ENCODE measurements around the gene SPATS2L. TPM values are rescaled to one million over a fixed set of nuclear protein-coding genes. Genes with fewer than 3 reads are reported as not detected.

The SPATS2L gene
- total RNA-seq, 1 experiment from 2014 or later = 47.3 TPM

DNA sequence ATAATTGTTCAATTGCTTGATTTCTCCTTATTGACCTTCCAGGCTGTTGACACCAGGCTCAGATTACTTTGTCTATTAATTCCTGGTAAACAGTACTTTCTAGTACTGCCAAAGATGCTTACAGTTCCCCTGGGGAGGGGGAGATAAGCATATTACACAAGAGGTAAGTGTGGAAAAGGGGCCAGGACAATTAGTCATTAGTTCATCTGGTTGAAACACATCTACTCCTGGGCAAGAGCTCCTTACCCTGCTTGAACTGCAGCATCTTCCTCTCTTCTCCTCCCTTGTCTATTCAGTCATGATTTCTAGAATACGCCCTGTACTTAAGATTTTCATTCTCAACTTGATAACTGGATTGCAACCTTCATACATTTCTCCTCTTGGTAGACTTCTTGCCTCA, 10.4 kb upstream of the SPATS2L start:
- no peaks in the 10 kb centered on the region for H3K9me3 ChIP-seq (ENCODE audit: control insufficient read depth, low read depth, low read length)

More for the DNA sequence above, 10.4 kb upstream of the SPATS2L start:
- H4K8ac ChIP-seq (replicated peaks; ENCODE audit: insufficient read length, low read depth, low read length) = no peak overlapping the region
- no peak overlapping the region for H3K4me2 ChIP-seq (ENCODE audit: insufficient read depth, insufficient read length, low read length)
- Mint-ChIP-seq H3K27ac (no peak overlapping the region), H3K4me3 (no peak overlapping the region), H3K9me3 (no peaks in the 10 kb centered on the region), H3K36me3 (ENCODE audit: insufficient read depth in 1 of 3, low read depth in 3 of 3) (no peaks in the 10 kb centered on the region), H3K4me1 (no peaks in the 10 kb centered on the region), H3K27me3 (ENCODE audit: low read depth) (no peaks in the 10 kb centered on the region)
- H3K23me2 ChIP-seq (ENCODE audit: insufficient read length, low read depth, low read length, poor library complexity, severe bottlenecking) = no peaks in the 10 kb centered on the region
- H3K79me2 ChIP-seq (ENCODE audit: insufficient read depth, low read length) = no peaks in the 10 kb centered on the region
- TF ChIP-seq CTCF (conservative IDR thresholded peaks at IDR 0.05) = no peak
- H3K23ac ChIP-seq (ENCODE audit: insufficient read length, low read depth, low read length) = no peak overlapping the region
- no peak overlapping the region for H3K18ac ChIP-seq (ENCODE audit: insufficient read length, low read depth, low read length)
- H3K4me1 ChIP-seq (ENCODE audit: insufficient read depth, low read length) = no peaks in the 10 kb centered on the region
- H4K91ac ChIP-seq (ENCODE audit: insufficient read length, low read depth, low read length) = no peak overlapping the region
- H2AK5ac ChIP-seq (ENCODE audit: insufficient read length, low read length) = no peak overlapping the region
- H4K5ac ChIP-seq (ENCODE audit: insufficient read length, low read depth, low read length) = no peak overlapping the region
- H3K27me3 ChIP-seq (ENCODE audit: insufficient read depth, low read length) = no peaks in the 10 kb centered on the region
- DNase-seq = no peak
- no peak overlapping the region for H2BK120ac ChIP-seq (ENCODE audit: low read depth, low read length, poor library complexity, severe bottlenecking)
- H2AFZ ChIP-seq (ENCODE audit: low read length) = no peak overlapping the region
- H3K79me1 ChIP-seq (ENCODE audit: insufficient read depth, low read depth, low read length, poor library complexity, severe bottlenecking) = no peaks in the 10 kb centered on the region
- no CpG with 5 or more reads among the region's 1 CpG for WGBS (ENCODE audit: extremely low coverage, insufficient read length, low lambda C conversion rate)
- no peak overlapping the region for H3K4ac ChIP-seq (ENCODE audit: low read depth, low read length)
- no peak overlapping the region for H3K9ac ChIP-seq (ENCODE audit: extremely low read depth, insufficient read length, low read length)
- H3T11ph ChIP-seq (ENCODE audit: low read length) = no peak overlapping the region
- H4K20me1 ChIP-seq (ENCODE audit: control insufficient read depth, insufficient read depth, insufficient read length) = no peaks in the 10 kb centered on the region
- no peak overlapping the region for H2BK12ac ChIP-seq (ENCODE audit: insufficient read length, low read depth, low read length)
- H3K27ac ChIP-seq (ENCODE audit: insufficient read length, low read depth, low read length) = no peak overlapping the region
- no peak overlapping the region for H2BK5ac ChIP-seq (ENCODE audit: insufficient read length, low read length)
- no peak overlapping the region for H3K14ac ChIP-seq (ENCODE audit: insufficient read depth, low read length)
- no peak overlapping the region for H3K56ac ChIP-seq (ENCODE audit: insufficient read length, low read depth, low read length)
- no peak overlapping the region for H2BK15ac ChIP-seq (ENCODE audit: low read depth, low read length)
- no peak overlapping the region for H2BK20ac ChIP-seq (ENCODE audit: low read depth, low read length, poor library complexity, severe bottlenecking)
